HepG2 (cell line): ENCODE results near the gene CEP20. TPM values are rescaled to one million over a fixed set of nuclear protein-coding genes. Genes with fewer than 3 reads are reported as not detected.

ENCODE experiments used
- ESRRA ChIP-seq: sonication (generic); formaldehyde crosslinking; IDR thresholded peaks from 2 replicates; pipeline ENCODE4 v1.5.1; 2020; ENCODE audit warnings: mild to moderate bottlenecking, low read depth, missing genetic modification reagents
- HOXA9 ChIP-seq: sonication (generic); formaldehyde crosslinking; IDR thresholded peaks from 2 replicates; pipeline ENCODE4 v1.8.1; 2022; ENCODE audit warnings: missing genetic modification reagents, mild to moderate bottlenecking, moderate library complexity, borderline replicate concordance
- MAFG ChIP-seq: sonication (generic); formaldehyde crosslinking; IDR thresholded peaks from 2 replicates; pipeline ENCODE4 v1.5.1; 2020; ENCODE audit warnings: mild to moderate bottlenecking, missing genetic modification reagents
- MAFK ChIP-seq, 2 experiments: IDR thresholded peaks in 1 of 2; conservative IDR thresholded peaks in 1 of 2; 2 replicates each; pipeline ENCODE4 v1.6.1; 2011; ENCODE audit warnings: improper control_type of control experiment in 2 of 2, low read length in 2 of 2
- SIN3A ChIP-seq: IDR thresholded peaks from 2 replicates; pipeline ENCODE4 v1.6.1; 2011; ENCODE audit warnings: low read depth, mild to moderate bottlenecking, control low read depth, low read length, borderline replicate concordance
- TBP ChIP-seq: sonication (generic); formaldehyde crosslinking; IDR thresholded peaks from 2 replicates; pipeline ENCODE4 v1.5.0; 2020; ENCODE audit warnings: missing genetic modification reagents
- TP53 ChIP-seq: sonication (generic); formaldehyde crosslinking; conservative IDR thresholded peaks from 2 replicates; pipeline ENCODE4 v1.4.0; 2020; ENCODE audit warnings: missing genetic modification reagents
- YEATS4 ChIP-seq: sonication (generic); formaldehyde crosslinking; IDR thresholded peaks from 2 replicates; pipeline ENCODE4 v1.4.0; 2020; ENCODE audit warnings: missing genetic modification reagents, borderline replicate concordance
- ZBTB8A ChIP-seq: sonication (generic); formaldehyde crosslinking; IDR thresholded peaks from 2 replicates; pipeline ENCODE4 v1.4.0; 2020; ENCODE audit warnings: mild to moderate bottlenecking, low read depth, missing genetic modification reagents, borderline replicate concordance
- ZNF124 ChIP-seq: sonication (generic); formaldehyde crosslinking; IDR thresholded peaks from 2 replicates; pipeline ENCODE4 v1.4.0; 2020; ENCODE audit warnings: missing genetic modification reagents
- ZNF569 ChIP-seq: sonication (generic); formaldehyde crosslinking; IDR thresholded peaks from 2 replicates; pipeline ENCODE4 v1.5.0; 2020; ENCODE audit warnings: mild to moderate bottlenecking, missing genetic modification reagents, moderate library complexity, borderline replicate concordance
- ZNF766 ChIP-seq: sonication (generic); formaldehyde crosslinking; IDR thresholded peaks from 2 replicates; pipeline ENCODE4 v1.5.0; 2020; ENCODE audit warnings: missing genetic modification reagents, borderline replicate concordance
- ZNF883 ChIP-seq: sonication (generic); formaldehyde crosslinking; IDR thresholded peaks from 2 replicates; pipeline ENCODE4 v1.5.1; 2020; ENCODE audit warnings: mild to moderate bottlenecking, missing genetic modification reagents; ENCODE audit errors: not compliant biosample characterization
- polyA plus RNA-seq, 8 experiments: library from polyadenylated mRNA; depleted of rRNA in 3 of 8; stranded (reverse) in 7 of 8; unstranded in 1 of 8; fragments of >200 nt; fragmentation: Illumina TruSeq in 4 of 8; extraction: Trizol in 4 of 8; gene quantifications; 2 replicates each; pipeline versions ENCODE4 v1.2.1 to v1.2.3, GENCODE V29; 2011 to 2016; ENCODE audit warnings: low read depth in 4 of 8, missing spikeins in 1 of 8, mixed read lengths in 1 of 8; ENCODE audit not compliant: insufficient read depth in 1 of 8
- total RNA-seq, 5 experiments: library from RNA; depleted of rRNA; stranded (reverse); fragments of >200 nt; fragmentation: Illumina TruSeq; extraction: Trizol; gene quantifications; 2 replicates each; pipeline ENCODE4 v1.2.3, GENCODE V29; 2016; ENCODE audit warnings: low read depth in 1 of 5
- TF ChIP-seq, protein P1 (sequence below), 2 experiments: sonication (generic) in 1 of 2; formaldehyde crosslinking in 1 of 2; IDR thresholded peaks; 2 replicates each; pipeline versions ENCODE4 v1.4.0 to v1.6.1; 2016 to 2020; ENCODE audit warnings: borderline replicate concordance in 1 of 2, low read depth in 1 of 2, mild to moderate bottlenecking in 1 of 2, missing genetic modification reagents in 1 of 2
- TF ChIP-seq, protein P2 (sequence below): sonication (generic); formaldehyde crosslinking; IDR thresholded peaks from 2 replicates; pipeline ENCODE4 v1.4.0; 2020; ENCODE audit warnings: missing genetic modification reagents
- TF ChIP-seq, protein P3 (sequence below): sonication (generic); formaldehyde crosslinking; IDR thresholded peaks from 2 replicates; pipeline ENCODE4 v1.9.0; 2022; ENCODE audit warnings: missing genetic modification reagents, mild to moderate bottlenecking, borderline replicate concordance
- TF ChIP-seq, protein P4 (sequence below): sonication (generic); formaldehyde crosslinking; IDR thresholded peaks from 2 replicates; pipeline ENCODE4 v1.5.0; 2020; ENCODE audit warnings: missing genetic modification reagents
- TF ChIP-seq, protein P5 (sequence below): sonication (generic); formaldehyde crosslinking; IDR thresholded peaks from 2 replicates; pipeline ENCODE4 v1.4.0; 2020; ENCODE audit warnings: missing genetic modification reagents

The CEP20 gene
- total and polyA plus RNA-seq, 2 of the 13 experiments (the other 11 are each of a cell fraction or from before 2014, with no cell fraction given), result 53.0 to 54.1 TPM

DNA sequence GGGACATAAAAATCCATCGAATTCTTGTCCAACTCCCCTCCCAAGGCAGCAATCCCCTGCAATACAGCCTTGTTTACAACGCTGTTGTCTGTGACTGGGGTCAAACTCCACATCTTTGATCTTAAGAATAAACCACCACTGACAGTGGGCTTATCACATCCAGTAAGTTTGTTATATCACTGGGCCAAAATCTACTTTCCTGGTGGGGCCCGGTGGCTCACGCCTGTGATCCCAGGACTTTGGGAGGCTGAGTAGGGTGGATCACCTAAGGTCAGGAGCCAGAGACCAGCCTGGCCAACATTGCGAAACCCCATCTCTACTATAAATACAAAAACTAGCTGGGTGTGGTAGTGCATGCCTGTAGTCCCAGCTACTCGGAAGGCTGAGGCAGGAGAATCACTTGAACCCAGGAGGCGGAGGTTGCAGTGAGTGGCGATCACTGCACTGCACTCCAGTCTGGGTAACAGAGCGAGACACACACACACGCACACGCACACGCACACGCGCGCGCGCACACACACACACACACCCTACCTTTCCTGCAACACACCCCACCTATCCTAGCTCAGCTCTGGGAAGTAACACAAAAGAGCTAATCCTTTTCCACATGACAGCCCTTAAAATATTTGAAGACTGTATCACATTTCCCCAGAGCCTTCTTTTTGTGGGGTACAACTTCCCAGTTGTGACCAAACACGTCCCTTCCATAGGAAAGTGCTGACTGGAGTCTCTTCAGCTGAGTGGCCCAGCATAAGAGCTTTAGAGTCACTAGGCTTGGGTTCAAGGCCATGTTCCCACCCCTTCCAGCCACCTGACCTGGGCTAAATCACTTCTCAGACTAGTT lies 40.1 kb upstream of the CEP20 start (continued):
- TF ChIP-seq TBP (CRISPR knock-in tag) (peak; percentile 65; the same call in 1 of the 2 replicates), ZNF766 (no peak; the same call in 1 of the 2 replicates), YEATS4 (CRISPR knock-in tag) (no peak), TP53 (CRISPR knock-in tag) (no peak), ZNF124 (CRISPR knock-in tag) (no peak), ZBTB8A (CRISPR knock-in tag) (no peak), ESRRA (CRISPR knock-in tag) (no peak), ZNF569 (no peak), HOXA9 (CRISPR knock-in tag) (no peak), MAFG (CRISPR knock-in tag) (no peak), SIN3A (no peak), MAFK (conservative IDR thresholded peaks at IDR 0.05 in 1 of 2, IDR thresholded peaks at IDR 0.05 in 1 of 2; ENCODE audit: low read length in 2 of 2) (peak; percentile 71 to 76), ZNF883 (CRISPR knock-in tag) (no peak)
- TF ChIP-seq, protein P1, sequence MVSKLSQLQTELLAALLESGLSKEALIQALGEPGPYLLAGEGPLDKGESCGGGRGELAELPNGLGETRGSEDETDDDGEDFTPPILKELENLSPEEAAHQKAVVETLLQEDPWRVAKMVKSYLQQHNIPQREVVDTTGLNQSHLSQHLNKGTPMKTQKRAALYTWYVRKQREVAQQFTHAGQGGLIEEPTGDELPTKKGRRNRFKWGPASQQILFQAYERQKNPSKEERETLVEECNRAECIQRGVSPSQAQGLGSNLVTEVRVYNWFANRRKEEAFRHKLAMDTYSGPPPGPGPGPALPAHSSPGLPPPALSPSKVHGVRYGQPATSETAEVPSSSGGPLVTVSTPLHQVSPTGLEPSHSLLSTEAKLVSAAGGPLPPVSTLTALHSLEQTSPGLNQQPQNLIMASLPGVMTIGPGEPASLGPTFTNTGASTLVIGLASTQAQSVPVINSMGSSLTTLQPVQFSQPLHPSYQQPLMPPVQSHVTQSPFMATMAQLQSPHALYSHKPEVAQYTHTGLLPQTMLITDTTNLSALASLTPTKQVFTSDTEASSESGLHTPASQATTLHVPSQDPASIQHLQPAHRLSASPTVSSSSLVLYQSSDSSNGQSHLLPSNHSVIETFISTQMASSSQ (IDR thresholded peaks at IDR 0.05; ENCODE audit: low read depth), result no peak
- TF ChIP-seq, protein P1 (CRISPR knock-in tag; IDR thresholded peaks at IDR 0.05; ENCODE audit: borderline replicate concordance), result no peak
- TF ChIP-seq, protein P2, sequence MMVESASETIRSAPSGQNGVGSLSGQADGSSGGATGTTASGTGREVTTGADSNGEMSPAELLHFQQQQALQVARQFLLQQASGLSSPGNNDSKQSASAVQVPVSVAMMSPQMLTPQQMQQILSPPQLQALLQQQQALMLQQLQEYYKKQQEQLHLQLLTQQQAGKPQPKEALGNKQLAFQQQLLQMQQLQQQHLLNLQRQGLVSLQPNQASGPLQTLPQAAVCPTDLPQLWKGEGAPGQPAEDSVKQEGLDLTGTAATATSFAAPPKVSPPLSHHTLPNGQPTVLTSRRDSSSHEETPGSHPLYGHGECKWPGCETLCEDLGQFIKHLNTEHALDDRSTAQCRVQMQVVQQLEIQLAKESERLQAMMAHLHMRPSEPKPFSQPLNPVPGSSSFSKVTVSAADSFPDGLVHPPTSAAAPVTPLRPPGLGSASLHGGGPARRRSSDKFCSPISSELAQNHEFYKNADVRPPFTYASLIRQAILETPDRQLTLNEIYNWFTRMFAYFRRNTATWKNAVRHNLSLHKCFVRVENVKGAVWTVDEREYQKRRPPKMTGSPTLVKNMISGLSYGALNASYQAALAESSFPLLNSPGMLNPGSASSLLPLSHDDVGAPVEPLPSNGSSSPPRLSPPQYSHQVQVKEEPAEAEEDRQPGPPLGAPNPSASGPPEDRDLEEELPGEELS (CRISPR knock-in tag), result peak; percentile 77
- TF ChIP-seq, protein P3, sequence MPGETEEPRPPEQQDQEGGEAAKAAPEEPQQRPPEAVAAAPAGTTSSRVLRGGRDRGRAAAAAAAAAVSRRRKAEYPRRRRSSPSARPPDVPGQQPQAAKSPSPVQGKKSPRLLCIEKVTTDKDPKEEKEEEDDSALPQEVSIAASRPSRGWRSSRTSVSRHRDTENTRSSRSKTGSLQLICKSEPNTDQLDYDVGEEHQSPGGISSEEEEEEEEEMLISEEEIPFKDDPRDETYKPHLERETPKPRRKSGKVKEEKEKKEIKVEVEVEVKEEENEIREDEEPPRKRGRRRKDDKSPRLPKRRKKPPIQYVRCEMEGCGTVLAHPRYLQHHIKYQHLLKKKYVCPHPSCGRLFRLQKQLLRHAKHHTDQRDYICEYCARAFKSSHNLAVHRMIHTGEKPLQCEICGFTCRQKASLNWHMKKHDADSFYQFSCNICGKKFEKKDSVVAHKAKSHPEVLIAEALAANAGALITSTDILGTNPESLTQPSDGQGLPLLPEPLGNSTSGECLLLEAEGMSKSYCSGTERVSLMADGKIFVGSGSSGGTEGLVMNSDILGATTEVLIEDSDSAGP (CRISPR knock-in tag), result no peak
- TF ChIP-seq, protein P4, sequence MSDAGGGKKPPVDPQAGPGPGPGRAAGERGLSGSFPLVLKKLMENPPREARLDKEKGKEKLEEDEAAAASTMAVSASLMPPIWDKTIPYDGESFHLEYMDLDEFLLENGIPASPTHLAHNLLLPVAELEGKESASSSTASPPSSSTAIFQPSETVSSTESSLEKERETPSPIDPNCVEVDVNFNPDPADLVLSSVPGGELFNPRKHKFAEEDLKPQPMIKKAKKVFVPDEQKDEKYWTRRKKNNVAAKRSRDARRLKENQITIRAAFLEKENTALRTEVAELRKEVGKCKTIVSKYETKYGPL (CRISPR knock-in tag), result no peak
- TF ChIP-seq, protein P5, sequence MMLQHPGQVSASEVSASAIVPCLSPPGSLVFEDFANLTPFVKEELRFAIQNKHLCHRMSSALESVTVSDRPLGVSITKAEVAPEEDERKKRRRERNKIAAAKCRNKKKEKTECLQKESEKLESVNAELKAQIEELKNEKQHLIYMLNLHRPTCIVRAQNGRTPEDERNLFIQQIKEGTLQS (CRISPR knock-in tag), result no peak
